NCI-H526 (cell line): Measurements from ENCODE around the gene CCDC88C.
A peak's percentile ranks its signal among the peaks of the same experiment; 100 is the strongest.

ENCODE experiments used
- DNase-seq, 2 experiments: peaks; one replicate each; lab custom pipeline; 2025; lab: John Stamatoyannopoulos, UW

CCDC88C gene

DNA sequence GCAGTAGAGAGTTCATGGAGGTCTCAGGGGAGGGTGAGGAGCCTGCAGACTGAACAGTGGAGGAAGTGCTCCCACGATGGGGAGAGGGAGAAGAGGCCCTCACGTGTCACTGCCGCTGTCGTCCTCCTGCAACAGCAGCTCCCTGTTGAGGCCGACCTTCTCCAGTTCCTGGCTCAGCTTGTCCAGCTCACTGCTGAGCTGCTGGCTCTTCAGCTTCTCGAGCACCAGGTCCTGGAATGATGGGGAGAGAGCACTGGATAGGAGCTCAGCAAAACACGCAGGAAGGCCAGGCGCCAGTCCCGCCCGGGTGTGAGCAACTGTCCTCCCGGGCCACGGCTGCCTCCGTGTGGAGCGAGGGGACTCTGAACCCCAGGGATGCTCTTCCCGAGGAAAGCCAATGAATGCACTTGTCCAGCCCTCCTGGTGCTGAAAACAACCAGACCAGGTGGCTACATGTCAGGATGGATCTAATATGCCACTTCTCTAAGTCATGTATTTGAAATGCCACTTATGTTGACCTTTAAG is 107.8 kb downstream of the CCDC88C start:
- no peak for DNase-seq

DNA sequence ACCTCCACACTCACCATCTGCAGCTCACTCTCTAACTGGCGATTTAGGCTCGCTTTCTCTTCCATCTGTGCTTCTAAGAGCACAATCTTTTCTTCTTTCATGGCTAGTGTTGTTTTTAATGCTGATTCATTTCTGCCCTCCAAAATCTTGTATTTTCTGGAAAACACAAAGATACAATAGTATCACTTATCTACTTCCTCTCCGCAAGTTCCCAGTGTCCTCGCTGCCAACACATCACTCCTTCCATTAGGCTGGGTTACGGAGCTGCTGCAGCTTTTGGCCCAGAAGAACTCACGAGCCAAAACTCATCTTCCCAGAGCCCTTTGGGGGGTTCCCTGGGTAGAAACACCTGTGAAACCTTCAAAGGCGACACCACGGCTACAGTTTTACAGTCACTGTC is 109.3 kb downstream of the CCDC88C start:
- no peak for DNase-seq

DNA sequence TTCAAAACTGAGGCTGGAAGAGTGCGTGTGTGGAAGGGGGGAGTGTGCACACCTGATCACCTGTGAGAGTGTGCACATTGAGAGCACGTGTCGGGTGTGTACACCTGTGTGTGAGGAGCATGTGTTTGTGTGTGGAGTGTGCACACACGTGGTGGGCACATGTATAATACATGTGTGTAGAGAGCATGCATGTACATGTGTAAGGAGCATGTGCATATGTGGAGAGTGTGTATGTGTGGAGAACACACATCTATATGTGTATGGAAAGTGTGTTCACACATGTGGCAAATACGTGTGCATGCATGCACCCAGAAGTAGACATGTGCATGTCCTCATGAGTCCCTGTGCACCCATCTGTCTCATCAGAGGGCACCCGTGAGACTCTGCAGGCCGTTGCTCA is 110.0 kb downstream of the CCDC88C start:
- no peak for DNase-seq

DNA sequence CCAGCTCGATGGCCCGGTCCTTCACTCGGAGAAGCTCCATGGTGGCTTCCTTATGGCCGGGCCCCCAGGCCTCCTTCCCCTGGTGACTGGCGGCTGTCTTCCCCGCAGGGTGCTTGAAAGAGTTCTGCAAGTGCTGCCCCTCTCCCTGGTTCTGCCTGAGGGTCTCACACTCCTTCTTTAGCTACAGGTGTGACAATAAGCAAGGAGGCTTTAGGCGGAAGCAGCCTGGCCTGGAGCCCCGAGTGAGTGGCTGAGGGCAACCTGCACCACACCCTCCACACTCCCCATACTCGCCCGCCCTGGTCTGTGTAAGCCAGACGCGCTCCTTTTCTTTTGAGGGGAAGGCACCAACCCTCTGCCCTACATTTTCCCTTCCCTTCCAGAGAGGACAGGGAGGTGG is 110.6 kb downstream of the CCDC88C start:
- DNase-seq = no peak

DNA sequence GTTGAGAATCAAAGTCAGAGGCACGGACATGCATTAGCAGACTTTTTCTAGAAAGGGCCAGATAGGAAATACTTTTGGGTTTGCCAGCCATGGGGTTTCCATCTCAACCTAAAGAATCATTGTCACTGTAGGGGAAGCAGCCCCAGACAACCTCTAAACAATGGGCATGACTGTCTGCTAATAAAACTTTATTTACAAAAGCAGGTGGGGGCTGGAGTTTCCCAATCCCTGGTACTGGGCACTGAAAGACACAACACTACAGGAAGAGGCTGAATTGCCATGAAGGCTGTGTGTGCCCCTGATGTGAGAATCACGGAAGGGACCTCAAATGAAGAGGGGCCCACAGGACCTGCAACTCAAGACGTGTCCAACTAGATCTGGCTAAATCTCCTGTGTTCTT is 111.1 kb downstream of the CCDC88C start:
- DNase-seq = no peak

DNA sequence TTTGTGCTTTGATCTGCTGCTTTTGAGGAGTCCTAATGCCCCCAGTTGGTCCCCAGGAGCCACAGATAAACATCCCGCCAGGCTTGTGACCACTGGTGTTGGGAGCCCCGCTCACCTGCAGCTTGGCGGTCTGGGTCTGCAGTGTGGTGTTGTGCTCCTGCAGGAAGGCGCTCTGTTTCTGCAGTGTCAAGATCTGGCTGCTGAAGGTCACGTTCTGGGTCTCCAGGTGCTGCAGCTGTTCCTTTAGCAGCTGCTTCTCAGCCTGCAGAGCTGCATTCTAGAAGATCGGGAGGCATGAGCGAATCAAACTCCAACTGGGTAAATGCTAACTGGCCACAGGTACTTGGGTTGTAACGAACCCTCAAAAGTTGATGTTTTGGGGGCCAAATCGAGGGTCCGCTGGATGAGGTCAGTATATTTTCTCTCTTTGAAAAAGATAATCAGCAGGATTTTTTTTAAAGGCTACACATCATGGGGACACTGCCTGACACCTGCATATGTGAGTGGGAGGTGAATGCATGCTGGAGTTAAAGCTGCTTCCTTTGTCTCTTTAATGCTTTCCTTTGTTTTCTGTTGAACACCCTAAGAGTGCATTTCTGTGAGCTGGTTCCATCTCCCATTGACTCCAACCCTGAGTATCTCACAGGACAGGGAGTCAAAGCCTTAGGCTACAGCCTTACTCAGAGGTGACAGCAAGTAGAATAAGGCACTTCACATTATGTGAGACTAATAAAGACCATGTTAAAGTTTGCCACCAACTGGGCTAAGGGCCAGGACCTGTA is 111.8 kb downstream of the CCDC88C start:
- DNase-seq = no peak

DNA sequence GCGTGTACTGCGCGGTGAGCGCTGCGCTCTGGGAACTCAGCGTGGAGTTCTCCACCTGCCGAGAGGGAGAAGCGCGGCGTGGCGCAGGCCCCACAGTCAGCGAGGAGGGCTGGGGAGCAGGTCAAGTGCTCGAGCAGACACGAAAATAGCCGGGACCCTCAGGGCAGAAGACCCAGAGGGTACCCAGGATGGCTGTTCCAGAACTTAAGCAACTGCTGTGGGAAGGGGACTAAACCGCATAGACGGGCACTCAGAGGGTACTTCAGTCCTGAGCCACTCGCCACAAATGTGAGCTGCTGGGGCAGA is 113.7 kb downstream of the CCDC88C start:
- no peak for DNase-seq

DNA sequence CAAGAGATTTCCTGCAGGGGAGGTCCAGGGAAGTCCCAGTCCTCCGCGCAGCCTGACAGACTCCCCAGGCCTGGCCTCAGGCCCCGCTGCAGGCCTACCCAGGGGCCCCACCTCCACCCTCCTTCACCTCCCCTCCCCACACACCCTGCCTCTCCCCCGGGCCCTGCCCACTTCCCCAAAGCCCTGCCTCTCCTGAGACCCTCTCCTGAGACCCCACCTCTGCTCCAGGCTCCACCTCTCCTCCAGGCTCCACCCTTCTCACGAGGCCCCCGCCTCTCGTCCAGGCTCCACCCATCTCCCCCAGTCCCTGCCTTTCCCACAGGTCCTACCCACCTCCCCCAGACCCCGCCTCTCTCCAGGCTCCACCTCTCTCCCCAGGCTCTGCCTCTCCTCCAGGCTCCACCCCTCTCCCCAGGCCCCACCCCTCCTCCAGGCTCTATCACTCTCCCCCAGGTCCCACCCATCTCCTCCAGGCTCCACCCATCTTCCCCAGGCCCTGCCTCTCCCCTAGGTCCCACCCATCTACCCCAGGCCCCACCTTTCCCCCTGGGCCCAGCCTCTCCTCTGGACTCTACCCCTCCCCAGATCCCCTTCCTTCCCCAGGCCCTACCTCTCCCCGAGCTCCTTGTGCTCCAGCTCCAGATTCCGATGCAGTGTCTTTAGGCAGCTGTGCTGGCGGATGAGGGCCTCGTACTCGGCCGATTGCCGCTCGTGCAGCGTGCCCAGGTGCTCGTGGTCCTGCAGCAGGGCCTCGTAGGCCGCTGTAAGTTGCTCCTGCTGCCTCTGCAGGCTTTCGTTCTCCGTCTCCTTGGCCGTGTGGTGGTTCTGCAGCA is 114.3 kb downstream of the CCDC88C start:
- DNase-seq = peak; percentile 12 to 44

DNA sequence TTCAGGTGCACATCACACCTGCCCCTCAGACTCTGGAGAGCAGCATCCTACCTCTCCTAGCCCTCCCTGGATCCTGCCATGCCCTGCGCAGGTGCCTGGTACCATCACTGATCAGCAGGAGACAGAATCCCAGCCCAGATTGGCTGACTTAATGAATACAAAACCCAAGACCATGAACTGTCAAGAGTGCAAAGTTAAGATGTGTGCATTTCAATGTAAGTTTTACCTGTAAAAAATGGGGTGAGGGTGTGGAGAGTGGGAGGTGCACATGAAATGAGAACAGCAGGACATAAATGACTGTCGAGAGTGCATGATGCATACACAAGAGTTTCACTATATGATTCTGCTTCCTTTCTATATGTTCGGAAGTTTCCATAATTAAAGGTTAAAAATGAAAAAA is 115.2 kb downstream of the CCDC88C start:
- no peak for DNase-seq

DNA sequence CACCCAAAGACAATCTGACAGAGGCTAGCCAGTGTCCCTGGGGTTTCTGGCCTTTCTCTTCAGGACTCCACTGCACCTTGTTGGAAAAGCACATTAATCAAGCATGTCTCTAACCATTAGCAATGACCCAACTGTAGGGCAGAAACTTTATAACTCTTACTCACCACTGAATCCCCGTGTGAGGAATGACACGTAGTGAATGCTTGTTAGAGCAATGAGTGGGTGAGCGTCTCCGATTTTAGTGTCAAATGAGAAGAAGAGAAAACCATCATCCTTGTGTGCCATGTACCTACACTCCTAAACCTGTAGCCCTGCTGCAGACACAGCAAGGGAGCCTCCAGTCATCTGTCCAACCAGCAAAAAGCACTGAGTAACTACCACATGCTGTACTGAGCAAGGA is 116.7 kb downstream of the CCDC88C start:
- DNase-seq = no peak

DNA sequence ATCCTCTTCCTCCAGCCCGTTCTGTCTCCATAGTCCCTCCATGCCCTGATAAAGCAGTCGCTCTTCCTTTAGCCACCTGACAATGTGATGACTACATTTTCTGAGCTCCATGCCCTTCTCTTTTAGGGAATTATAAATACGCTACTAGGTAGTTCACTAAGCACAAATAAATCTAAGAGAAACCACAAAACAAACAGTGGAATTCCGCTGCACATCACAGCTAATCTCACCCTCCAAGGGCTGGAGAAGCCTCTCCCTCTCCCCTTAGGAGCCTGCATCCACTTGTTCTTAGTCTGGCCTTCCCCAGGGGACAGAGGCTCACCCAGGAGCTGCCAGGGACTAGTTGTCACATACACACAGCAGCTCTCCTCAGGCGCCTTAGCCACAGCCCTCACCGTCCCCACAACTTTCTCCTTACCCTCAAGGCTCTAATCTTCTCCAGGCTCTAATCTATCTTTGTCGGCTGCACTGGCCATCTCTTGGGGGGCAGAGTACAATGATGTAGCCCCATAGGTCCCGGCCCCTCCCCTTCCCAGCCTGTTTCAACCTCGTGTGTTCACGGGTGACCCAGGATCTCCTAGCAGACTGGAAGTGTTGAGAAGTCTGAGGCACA is 117.2 kb downstream of the CCDC88C start:
- DNase-seq = no peak

DNA sequence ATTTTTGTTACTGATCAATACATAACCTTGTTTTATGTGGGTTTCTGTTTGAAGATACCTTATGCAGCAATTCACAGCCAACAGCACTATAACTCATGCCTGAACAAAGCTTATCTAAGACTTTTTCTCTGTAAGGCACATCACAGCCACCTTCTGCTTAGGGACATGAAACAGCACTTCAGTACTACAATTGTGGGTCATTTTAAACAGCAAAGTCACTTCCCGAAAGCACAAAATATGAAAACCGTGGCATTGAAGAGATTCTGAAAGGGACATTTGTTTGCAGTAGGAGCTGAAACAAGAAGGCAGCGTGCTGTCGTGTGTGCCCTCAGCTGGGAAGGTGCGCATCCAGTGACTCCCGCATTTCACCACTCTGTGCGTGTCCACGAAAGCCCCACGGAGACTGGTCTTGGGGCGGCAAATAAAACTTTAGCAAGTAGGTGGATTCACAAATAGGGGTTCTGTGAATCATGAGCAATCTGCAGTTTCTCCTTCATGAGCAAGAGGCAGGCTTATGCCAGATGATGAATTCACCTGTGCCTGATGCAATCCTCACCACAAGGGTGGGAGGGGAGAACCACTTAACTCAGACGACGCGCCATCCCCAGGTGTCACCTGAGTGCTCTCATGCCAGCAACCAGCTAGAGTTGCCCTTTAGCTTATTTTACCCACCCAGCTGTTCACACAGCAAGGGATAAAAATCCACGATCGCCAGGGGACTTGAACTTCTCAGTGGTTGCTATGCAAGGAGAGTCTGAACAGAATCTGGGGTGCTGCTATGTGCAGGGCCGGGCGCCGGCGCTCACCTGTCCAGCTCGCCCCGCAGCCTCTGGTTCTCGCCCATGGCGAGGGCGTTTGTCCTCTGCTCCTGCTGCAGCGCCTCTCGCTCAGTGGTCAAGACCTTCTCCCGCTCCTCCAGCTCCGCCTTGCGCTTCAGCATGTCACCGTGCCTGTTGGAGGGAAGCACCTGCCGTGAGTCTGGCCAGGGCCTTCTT is 118.2 kb downstream of the CCDC88C start:
- no peak for DNase-seq

DNA sequence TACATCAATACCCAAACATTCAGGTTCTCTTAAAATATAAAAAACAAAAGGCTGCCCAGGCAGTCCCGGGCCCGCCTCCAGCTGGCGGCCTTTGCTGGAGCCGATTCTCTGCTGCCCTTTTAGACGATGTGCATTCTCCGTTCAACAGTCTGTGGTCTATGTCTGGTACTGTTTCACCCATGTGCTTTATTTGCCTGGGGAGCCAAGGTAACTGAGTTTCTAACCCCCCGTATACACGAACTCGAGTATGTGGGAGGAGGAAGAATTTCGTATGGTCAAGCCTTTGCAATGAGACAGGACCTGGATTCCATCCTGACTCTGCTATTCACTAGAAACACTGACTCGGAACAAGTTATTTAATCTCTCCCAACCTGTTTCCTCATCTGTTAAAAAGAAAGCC is 119.0 kb downstream of the CCDC88C start:
- DNase-seq = no peak

DNA sequence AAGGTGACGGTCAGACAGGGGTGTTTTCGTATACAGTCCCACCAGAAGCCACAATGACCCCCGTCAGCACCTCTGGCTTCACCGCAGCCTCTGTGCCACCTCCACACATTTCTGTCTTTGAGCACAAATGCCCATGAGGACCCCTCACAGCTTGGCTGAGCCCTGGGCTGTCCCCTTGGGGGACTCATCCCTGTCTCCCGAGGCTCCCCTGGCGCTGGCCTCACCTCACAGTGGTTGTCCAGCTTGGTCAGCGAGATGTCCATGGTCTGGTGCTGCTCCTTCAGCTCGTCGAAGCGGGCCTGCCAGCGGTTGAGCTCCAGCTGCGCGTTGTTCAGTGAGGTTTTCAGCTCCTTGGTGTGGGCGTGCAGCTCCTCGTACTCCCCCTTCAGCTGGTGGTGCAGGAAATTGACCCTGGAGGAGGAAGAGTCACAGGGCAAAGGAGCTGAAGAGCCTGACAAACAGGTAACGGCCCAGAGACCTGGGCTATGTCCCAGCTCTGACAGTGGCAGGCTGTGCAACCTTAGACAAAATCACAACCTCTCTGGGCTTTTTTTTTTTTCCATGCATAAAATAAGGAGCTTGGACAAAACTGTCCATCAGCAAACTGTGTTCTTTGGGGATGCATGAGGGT is 120.4 kb downstream of the CCDC88C start:
- no peak for DNase-seq

DNA sequence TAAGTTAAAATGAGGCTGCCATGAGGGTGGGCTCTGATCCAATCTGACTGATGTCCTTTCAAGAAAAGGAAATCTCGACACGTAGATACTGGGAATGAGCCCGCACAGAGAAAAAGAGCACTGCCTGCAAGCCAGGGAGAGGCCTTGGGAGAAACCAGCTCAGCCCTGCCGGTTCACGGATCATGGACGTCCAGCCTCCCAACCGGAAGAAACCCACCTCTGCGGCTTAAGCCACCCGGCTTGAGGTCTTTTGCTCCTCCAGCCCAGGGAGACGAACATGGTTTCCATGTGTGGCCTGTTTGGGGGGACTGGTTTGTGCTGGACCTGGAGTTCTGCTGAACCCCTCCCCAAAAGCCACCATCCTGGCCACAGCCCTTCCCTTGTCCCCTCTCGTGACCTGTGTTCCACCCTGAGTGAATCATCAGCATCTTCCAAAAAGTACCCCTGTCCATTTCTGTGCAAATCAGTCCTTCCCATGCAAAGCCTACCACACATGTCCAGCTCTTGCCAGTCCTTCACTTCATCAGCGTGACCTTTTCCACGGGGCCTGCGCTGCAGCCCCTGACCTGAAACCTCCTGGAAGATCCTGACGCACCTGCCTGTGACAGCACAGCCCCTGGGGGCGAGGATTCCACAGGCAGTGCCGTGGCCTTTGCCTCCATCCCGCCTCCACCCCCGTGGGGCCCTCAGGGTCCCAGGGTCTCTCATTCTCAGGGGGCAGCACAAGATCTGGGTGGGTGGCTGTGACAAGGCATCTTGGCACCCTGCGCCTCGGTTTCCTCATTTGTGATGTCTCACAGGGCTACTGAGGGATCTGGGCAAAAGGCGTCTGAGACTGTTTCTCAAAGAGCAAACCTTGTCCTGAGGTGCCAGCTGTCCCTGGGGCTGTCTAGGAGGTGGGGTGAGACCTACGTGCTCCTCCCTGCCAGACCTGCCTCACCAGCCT is 121.5 kb downstream of the CCDC88C start:
- DNase-seq = no peak

DNA sequence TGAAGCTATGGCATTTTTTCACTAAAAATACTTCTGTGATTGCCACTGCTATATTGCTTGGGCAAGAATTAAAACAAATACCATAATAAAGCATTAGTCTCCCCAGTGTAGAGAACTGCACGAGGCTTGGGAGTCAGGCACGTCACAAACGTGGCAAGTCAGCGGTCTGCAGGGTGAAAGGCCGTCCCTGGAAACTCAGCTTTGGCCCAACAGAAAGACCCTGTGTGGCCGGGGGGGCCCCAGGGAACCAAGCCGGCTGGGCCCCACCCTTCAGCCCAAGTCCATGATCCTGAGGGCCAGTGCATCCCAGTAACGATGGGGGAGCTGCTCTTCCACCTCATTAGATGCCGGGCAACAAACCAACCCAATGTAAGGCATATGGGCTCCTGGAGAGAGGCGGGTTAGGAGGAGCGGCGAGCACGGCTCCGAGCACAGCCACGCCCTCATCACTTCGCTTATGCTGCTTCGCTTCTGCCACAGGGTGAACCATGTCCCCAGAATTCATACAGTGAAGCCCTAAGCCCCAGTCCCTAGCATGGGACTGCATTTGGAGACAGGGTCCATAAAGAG is 122.3 kb downstream of the CCDC88C start:
- no peak for DNase-seq

DNA sequence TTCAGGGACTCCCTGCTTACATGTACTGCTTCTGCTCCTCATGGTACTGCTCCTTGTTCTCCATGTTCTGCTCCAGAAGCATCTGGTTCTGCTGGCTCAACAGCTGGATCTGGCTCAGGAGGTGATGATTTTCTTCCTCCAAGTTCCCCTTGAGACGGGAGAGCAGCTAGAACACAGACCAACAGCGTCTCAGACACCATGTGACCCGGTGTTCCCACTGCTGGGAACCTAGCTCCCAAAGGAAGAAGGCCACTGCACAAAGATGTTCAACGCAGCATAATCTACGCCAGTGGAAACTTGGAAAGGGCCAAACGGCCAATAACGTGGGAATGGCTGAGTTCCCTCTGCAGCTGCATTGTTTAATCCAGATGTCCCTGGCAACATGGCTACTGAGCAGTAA is 123.5 kb downstream of the CCDC88C start:
- no peak for DNase-seq

DNA sequence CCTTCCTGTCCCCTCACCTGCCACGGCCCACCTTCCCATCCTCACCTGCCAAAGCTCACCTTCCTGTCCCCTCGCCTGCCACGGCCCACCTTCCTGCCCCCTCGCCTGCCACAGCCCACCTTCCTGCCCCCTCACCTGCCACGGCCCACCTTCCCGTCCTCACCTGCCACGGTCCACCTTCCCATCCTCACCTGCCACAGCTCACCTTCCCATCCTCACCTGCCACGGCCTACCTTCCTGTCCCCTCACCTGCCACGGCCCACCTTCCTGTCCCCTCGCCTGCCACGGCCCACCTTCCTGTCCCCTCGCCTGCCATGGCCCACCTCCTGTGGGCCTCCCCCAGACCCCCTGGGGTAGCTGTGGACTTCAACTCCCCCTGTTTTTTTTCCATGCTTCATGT is 124.3 kb downstream of the CCDC88C start:
- DNase-seq = no peak

DNA sequence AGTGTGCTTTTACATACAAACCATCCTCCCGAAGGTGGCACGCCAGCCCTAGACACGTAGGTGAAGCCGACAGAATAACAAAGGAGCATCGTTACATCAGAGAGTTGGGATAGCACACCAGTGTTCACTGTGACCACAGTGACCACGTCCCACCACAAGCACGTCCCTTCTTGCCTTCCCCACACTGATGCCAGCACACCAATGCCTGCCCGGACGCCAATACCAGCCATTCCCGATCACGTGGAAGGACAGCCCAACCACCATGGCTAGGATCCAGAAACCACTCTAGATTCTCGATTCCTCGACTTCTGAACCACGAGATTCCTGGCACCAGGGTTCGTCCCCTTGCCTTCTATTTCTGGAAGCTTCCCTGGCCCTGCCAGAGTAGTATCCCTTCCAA is 125.1 kb downstream of the CCDC88C start:
- no peak for DNase-seq
